IPS DF 4.7 (cell line): ENCODE measurements around the gene RNF19B.
"Not testable (repeated sequence)": the region's sequence is repeated elsewhere in the genome, so short reads cannot be mapped to it uniquely, and the experiment has no call there.

Source experiments
- DNase-seq: peaks from one replicate; pipeline ENCODE4 v3.0.0-alpha.2; 2013; ENCODE audit warnings: low spot score; ENCODE audit errors: extremely low read depth

The RNF19B gene

GRCh38 chr1:32964461-32965250 is at the start of gene RNF19B:
Gene RNF19B, minus strand, starts transcription at chr1:32964809. Its CDS starts 124 bp downstream, at chr1:32964685.
- no peak for DNase-seq

GRCh38 chr1:33013791-33014190 is 49.2 kb upstream of the RNF19B start:
- no peak for DNase-seq

DNA sequence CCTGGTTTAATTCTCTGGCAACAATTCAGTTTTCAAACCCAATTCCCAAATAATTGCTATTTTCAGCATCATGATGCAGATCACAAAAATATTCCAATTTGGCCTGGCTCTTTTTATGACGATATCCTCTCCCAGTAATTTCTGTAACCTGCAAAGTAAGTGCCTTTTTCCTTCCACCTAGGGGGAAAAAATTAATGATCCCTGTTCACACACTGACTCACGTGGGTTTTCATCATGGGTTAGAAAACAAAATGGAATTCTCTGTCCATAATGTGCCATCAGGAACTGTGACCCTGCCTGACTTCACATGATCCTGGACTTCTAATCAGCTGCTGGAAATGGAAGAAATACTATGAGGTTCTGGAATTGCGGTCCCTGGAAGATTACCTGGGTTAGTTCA is 47.6 kb upstream of the RNF19B start:
- no peak for DNase-seq

GRCh38 chr1:33010932-33011731 is 46.5 kb upstream of the RNF19B start:
- DNase-seq: no peak

- no peak for DNase-seq
Measured at GRCh38 chr1:33009561-33009960, 45.0 kb upstream of the RNF19B start.

- no peak for DNase-seq
Measured at GRCh38 chr1:33008051-33008914, 43.7 kb upstream of the RNF19B start.

DNA sequence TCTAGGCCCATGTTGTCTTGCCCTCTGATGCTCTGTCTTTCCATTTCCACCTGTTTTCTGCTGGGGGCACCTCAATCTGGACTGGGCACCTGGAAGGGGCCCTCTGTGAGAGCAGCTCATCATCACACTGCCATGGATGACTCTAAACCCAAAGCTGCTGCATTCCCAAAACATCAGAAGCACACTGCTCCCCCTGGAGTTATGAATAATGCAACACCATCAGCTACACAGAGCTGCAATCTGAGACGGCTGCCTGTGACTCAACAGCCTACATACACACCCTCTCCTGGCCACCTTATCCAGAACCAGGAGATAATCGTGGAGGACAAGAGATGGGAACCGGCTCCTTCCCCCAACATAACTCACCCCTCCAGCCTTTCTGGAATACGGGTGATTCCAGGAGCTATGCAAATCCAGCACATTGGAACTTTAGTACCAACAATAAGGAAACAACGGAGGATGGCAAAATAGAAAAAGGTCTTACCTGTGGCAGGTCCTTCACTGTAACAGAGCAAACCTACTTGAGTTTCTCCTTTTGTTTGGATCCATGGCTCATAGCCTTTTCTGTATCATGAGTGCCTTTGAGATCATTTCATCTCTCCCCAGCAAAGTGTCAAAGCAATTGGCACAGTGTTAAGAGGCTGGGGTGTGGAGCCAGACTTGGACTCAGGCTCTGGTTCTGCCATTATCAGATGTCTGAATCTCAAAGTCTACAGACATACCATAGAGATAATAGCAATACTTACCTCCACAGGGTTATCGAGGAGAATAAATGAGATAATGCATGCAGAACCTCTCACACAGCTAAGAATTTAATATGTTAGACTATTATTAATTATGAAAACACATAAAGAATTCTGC is 42.8 kb upstream of the RNF19B start:
- DNase-seq: no peak

DNA sequence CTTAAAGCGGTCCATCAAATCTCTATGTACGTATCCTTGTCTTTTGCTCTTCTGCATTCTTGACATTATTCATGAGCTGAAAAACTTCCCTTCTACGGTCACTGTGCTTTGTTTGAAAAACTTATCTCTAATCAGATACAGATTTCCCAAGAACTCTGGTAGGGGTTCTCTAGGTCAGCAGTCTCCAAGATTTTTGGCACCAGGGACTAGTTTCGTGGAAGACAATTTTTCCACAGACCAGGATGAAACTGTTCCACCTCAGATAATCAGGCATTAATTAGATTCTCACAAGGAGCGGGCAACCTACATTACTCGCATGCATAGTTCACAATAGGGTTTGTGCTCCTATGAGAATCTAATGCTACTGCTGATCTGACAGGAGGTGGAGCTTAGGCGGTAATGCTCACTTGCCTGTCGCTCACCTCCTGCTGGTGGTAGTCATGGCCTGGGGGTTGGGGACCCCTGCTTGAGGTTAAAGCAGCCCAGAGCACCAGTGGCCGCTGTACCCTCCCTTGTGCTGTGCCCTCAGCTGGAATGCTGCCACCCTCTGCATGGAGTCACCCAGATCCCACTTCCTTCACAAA is 41.3 kb upstream of the RNF19B start:
- no peak for DNase-seq

GRCh38 chr1:33005117-33005837 is 40.7 kb upstream of the RNF19B start:
- DNase-seq: no peak

GRCh38 chr1:33004613-33005012 is 40.0 kb upstream of the RNF19B start:
- DNase-seq: no peak

- no peak for DNase-seq
Measured at GRCh38 chr1:33003657-33004056, 39.0 kb upstream of the RNF19B start.

DNA sequence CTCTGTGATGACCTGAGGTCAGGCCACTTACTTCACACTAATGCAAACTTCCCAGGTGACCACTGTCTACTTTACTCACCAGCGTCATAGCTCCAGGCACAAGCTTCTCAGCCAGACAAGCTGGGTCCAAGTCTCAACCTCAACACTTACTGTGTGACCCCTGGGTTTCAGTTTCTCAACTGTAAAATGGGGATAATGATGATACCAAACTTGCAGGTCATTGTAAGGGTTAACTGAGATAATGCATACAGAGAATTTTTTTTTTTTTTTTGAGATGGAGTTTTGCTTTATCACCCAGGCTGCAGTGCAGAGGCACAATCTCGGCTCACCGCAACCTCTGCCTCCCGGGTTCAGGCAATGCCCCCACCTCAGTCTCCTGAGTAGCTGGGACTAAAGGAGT is 37.4 kb upstream of the RNF19B start:
- no peak for DNase-seq

DNA sequence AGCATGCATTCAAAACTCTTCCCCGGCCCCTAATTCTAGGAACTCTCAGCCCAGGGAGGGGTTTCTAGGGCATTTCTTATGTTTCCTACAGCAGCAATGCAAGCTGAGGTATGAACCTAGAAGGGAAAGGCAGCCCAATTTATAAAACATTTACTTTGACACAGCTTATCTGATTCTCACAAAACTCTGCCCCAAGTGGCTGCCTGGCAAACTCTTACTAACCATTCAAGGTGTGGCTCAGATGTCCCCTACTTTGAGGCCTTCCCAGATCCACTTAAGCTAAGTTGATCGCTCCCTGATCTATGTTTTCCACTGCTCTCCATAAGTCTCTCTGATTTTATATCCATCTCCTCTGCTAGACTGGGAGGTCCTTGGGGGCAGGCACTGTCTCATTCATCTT is 36.7 kb upstream of the RNF19B start:
- DNase-seq: no peak

DNA sequence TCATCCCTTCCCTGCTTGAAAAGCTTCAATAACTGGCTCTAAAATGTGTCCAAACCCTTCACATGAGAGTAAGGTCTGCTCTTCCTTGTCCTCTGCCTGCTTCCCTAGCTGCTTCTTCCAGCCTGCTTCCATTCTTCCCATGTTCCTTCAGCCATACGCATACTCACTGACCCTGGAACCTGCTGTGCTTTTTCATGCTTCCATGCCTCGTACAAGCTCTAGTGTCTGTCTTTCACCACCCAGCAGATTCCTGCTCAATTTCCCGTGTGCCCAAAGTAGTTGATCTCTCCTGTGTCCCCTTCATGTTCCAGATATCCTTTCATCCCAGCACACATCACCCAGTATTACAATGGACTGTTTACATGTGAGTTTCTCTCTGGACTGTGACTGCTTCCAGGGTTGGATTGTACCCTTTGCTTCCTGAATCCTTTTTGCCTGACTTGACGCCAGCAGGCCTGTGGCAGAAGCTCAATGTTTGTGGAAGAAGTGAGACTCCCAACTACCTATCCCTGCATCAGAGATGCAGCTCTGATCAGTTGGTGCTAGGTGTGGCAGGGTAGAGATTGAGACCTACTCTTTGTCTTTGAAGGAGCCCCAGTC is 35.9 kb upstream of the RNF19B start:
- DNase-seq: no peak

DNA sequence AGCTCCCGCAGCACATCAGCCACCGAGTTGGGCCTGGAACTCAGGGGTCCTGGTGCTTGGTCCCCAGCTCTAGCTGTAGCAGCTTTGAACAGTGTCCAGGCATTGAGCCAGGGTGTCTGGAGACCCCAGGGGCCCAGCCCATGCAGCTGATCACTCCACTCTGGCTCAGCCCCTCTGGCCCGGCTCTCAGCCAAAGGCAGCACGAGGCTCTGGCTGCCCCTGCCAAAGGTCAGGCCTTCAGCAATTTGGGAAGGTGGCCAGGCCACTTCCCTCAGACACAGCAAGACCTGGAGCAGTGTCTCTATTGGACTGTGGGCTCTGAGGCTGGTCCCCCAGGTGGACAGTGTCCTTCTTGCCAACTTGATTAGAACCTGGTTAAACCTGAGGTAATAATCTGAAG is 34.4 kb upstream of the RNF19B start:
- no peak for DNase-seq

DNA sequence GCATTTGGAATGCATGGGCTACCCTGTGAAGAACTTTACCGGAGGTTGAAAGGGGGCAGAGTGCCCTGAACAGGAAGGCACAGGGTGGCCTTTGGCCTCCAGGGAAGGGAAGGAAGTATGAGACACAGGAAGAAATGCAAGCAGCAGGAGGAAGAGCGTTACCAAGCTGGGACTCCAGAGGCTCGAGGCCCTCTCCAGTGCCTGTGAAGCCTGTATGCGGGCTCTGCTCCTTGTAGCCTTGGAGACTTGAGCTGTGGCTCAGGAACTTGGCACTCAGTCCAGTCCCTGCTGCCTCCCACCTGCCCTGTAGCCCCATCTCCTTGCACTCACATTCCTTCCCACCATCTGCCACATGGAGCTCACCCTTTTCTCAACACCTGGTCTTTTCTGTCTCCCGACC is 33.5 kb upstream of the RNF19B start:
- DNase-seq: no peak

DNA sequence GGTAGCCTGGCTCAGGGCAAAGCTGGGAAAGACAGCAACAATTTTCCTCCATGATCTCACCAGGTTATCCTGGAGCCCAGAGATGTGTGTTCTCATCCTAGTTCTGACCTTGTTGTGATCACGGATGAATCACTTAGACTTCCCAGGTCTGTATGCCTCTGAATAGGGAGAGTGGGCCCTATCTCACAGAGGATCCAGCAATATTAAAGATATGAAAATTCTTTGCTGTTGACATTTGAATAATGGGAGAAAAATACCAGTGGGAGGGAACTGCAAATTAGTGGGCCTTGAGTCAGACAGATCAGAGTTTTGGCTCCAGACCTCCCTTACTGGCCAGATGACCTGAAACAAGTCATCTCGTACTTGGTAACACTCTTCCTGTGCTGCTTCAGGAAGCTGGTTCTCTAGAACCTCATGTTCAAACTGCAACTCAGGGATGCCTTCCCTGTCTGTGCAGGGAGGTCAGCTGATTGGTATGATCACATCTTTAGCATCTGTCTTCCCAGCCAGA is 32.8 kb upstream of the RNF19B start:
- DNase-seq: no peak

DNA sequence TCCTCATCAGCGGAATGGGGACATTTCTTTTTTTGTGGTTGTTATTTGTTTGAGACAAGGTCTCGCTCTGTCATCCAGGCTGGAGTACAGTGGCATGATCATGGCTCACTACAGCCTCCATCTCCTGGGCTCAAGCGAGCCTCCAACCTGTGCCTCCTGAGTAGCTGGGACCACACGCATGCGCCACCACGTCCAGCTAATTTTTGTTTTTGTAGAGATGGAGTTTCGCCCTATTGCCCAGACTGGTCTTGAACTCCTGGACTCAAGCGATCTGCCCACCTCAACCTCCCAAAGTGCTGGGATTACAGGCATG is 28.7 kb upstream of the RNF19B start:
- not testable (repeated sequence) for DNase-seq
